ENCODE measurements around the gene RAPGEF1.

Gene RAPGEF1

GRCh38 chr9:131621551-131622358 lies 118.1 kb downstream of the RAPGEF1 start:
- DNase-seq (ENCODE audit: low read depth), result no peak
- no peak for TF ChIP-seq CTCF (IDR thresholded peaks at IDR 0.05; ENCODE audit: low read depth, low read length, missing control alignments)
- in situ Hi-C loops (cut with HindIII; ENCODE audit: low sequenced_read_pairs), result no loop called here
- H3K4me3 ChIP-seq (ENCODE audit: low read depth, low read length), result no peak overlapping the region

GRCh38 chr9:131620764-131621520 lies 118.9 kb downstream of the RAPGEF1 start:
- TF ChIP-seq CTCF (IDR thresholded peaks at IDR 0.05; ENCODE audit: low read depth, low read length, missing control alignments), result no peak
- no peak for DNase-seq (ENCODE audit: low read depth)
- in situ Hi-C loops (cut with HindIII; ENCODE audit: low sequenced_read_pairs), result no loop called here
- no peak overlapping the region for H3K4me3 ChIP-seq (ENCODE audit: low read depth, low read length)

GRCh38 chr9:131619680-131620079 lies 120.2 kb downstream of the RAPGEF1 start:
- no peak for DNase-seq (ENCODE audit: low read depth)
- no peak for TF ChIP-seq CTCF (IDR thresholded peaks at IDR 0.05; ENCODE audit: low read depth, low read length, missing control alignments)
- in situ Hi-C loops (cut with HindIII; ENCODE audit: low sequenced_read_pairs), result no loop called here
- no peak overlapping the region for H3K4me3 ChIP-seq (ENCODE audit: low read depth, low read length)

GRCh38 chr9:131618785-131619184 lies 121.1 kb downstream of the RAPGEF1 start:
- DNase-seq (ENCODE audit: low read depth), result no peak
- in situ Hi-C loops (cut with HindIII; ENCODE audit: low sequenced_read_pairs), result no loop called here

GRCh38 chr9:131618071-131618479 lies 121.8 kb downstream of the RAPGEF1 start:
- no peak overlapping the region for H3K4me3 ChIP-seq (ENCODE audit: low read depth, low read length)
- in situ Hi-C loops (cut with HindIII; ENCODE audit: low sequenced_read_pairs), result no loop called here
- no peak for DNase-seq (ENCODE audit: low read depth)
- no peak for TF ChIP-seq CTCF (IDR thresholded peaks at IDR 0.05; ENCODE audit: low read depth, low read length, missing control alignments)

More at GRCh38 chr9:131618785-131619184, 121.1 kb downstream of the RAPGEF1 start:
- no peak overlapping the region for H3K4me3 ChIP-seq (ENCODE audit: low read depth, low read length)
- TF ChIP-seq CTCF (IDR thresholded peaks at IDR 0.05; ENCODE audit: low read depth, low read length, missing control alignments), result no peak

- no peak for TF ChIP-seq CTCF (IDR thresholded peaks at IDR 0.05; ENCODE audit: low read depth, low read length, missing control alignments)
- in situ Hi-C loops (cut with HindIII; ENCODE audit: low sequenced_read_pairs), result no loop called here
Observed at GRCh38 chr9:131617611-131618010, 122.3 kb downstream of the RAPGEF1 start.

More at GRCh38 chr9:131617611-131618010, 122.3 kb downstream of the RAPGEF1 start:
- DNase-seq (ENCODE audit: low read depth), result no peak
- H3K4me3 ChIP-seq (ENCODE audit: low read depth, low read length), result no peak overlapping the region

All from astrocyte of the cerebellum (primary cell).